HG02642 (cell line): ENCODE measurements around the gene PLXND1.
"Not testable (repeated sequence)": the region's sequence is repeated elsewhere in the genome, so short reads cannot be mapped to it uniquely, and the experiment has no call there.

ENCODE experiments used
- ATAC-seq: cut with Tn5 transposase; IDR thresholded peaks from one replicate; pipeline ENCODE4 v1.9.1; 2021; ENCODE audit warnings: mild to moderate bottlenecking; ENCODE audit not compliant: unreplicated experiment, poor library complexity

PLXND1 gene

GRCh38 chr3:129518038-129518561, 88.4 kb downstream of the PLXND1 start:
- no peak for ATAC-seq

- no peak for ATAC-seq
Measured at GRCh38 chr3:129517516-129517915, 89.0 kb downstream of the PLXND1 start.

DNA sequence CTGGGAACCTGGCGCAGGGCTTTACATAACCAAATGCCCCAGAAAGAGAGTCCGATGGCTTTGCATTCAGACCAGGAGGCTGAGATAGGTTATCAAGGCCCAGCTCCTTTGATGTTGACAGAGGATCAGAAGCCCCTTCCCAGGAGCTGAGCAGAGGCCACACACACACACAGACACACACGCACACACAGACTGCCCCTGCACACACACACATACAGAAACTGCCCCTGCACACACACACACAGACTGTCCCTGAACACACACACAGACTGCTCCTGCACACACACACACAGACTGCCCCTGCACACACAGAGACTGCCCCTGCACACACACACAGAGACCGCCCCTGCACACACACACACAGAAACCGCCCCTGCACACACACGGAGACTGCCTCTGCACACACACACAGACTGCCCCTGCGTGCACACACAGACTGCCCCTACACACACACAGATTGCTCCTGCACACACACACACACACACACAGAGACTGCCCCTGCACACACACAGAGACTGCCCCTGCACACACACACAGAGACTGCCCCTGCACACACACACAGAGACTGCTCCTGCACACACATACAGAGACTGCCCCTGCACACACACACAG, 90.5 kb downstream of the PLXND1 start:
- not testable (repeated sequence) for ATAC-seq

- ATAC-seq = not testable (repeated sequence)
Measured at GRCh38 chr3:129515108-129515820, 91.2 kb downstream of the PLXND1 start.

DNA sequence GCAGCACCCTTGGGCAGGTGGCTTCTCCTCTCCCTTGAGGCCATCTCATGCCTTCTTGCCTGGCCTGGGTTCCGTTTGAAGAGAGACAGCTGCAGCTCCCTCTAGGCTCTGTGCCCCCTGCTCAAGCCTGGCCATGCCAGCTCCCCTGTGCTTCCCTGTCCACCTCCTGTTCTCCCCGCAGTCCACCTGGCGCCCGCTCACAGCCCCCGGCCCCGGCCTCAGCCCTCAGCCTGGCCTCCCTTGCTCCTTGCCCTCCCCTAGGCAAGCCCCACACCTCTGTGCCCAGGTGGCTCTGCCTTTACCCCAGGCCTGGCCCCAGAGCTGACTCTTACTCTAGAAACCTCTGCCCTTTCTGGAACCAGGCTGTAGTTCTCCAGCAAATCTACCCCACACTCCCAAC, 91.9 kb downstream of the PLXND1 start:
- ATAC-seq = no peak

GRCh38 chr3:129514110-129514509, 92.4 kb downstream of the PLXND1 start:
- no peak for ATAC-seq

DNA sequence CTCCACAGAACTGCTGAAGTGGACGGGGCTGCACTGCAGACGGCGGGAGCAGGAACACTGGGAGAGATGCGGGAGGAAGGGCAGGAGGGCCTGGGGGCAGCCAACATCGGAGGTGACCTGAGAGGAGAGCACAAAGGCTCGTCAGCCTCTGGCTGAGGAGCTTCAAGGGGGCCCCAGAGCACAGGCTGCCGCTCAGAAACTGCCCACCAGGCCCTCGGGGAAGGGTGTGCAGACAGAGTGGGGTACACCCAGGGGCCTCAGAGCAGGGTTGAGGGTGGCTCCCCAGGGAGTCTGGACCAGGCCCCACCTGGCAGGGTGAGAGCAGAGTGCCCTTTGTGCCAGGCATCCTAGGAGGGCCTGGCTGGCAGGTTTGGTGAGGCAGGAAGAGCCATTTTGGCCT, 92.8 kb downstream of the PLXND1 start:
- no peak for ATAC-seq

DNA sequence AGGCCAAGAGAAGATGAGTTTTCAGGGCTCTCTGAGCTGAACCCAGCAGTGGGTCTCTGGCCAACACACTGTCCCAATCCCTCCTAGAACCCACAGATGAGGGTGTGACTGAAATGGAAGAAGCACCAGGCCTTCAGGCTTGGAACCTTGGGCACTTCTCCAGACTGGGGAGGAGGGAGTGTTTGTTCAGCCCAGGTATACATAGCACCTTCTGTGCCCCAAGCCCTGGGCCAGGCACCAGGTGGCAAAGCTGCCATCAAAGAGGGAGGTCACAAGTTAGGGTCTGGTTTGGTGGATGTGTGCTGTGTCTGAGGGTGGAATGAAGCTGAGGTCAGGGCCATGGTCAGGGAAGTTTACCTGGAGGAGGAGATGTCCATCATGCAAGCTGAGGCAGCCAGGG, 93.9 kb downstream of the PLXND1 start:
- ATAC-seq = no peak

- no peak for ATAC-seq
Measured at GRCh38 chr3:129507181-129507831, 99.2 kb downstream of the PLXND1 start.

- no peak for ATAC-seq
Measured at GRCh38 chr3:129506231-129506742, 100.2 kb downstream of the PLXND1 start.

- ATAC-seq = no peak
Measured at GRCh38 chr3:129505341-129505740, 101.1 kb downstream of the PLXND1 start.
